Fibroblast of villous mesenchyme (primary cell): ENCODE data around the gene FOXN4. TPM values are rescaled to one million over a fixed set of nuclear protein-coding genes. Genes with fewer than 3 reads are reported as not detected.
A peak's percentile ranks its signal among the peaks of the same experiment; 100 is the strongest.

Experiments
- DNase-seq: peaks from one replicate; pipeline ENCODE4 v3.0.0-alpha.2; 2010; ENCODE audit warnings: low read depth
- H3K4me3 ChIP-seq: 2 replicates; pipeline ENCODE4 v1.5.1; 2011; ENCODE audit warnings: low read depth, mild to moderate bottlenecking, low read length
- CTCF ChIP-seq: IDR thresholded peaks from 2 replicates; pipeline ENCODE4 v1.5.1; 2012; ENCODE audit warnings: low read depth, mild to moderate bottlenecking, low read length; ENCODE audit not compliant: insufficient read depth
- total RNA-seq: library from RNA; depleted of rRNA; stranded (reverse); fragments of >200 nt; gene quantifications from 2 replicates; pipeline ENCODE4 v1.2.3, GENCODE V29; 2012

Gene FOXN4
- total RNA-seq, 1 donor = not detected

DNA sequence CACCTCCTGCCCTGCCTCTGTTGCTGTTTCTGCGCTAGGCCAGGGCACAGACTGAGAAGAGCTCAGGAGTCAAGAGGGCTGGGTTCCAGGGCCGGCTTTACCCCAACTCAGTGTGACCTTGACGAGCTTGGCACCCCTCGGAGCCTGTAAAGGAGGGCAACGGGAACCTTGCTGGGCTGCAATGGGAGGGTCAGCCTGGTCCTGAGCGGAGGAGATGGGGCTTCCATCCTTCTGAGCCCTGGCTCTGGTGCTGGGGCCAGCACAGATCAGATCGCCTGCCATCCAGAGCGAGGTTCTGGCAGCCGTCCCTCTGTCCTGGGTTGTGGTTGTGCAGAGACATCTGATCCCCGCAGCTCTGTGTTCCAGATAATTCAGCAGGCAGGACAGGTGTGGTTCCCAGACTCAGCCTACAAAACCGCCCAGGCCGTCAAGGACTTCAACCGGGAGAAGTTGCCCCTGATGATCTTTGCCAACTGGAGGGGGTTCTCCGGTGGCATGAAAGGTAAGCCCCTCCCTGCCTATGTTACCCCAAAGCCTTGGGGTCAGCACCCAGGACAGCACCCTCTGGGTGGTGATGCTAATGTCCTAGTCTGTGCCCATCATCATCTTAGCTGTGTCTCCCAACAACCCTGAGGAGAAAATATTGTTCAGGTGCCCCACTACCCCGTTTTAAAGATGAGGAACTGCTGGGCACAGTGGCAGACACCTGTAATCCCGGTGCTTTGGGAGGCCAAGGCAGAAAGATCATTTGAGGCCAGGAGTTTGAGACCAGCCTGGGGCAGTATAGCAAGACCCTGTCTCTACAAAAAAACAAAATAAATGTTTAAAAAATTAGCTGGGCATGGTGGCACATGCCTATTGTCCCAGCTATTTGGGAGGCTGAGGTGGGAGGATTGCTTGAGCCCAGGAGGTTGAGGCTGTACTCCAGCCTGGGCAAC, 50.2 kb downstream of the FOXN4 start:
- TF ChIP-seq CTCF = no peak
- no peak for DNase-seq
- no peak overlapping the region for H3K4me3 ChIP-seq

- no peak for TF ChIP-seq CTCF
- DNase-seq = no peak
- H3K4me3 ChIP-seq = no peak overlapping the region
Measured at GRCh38 chr12:109258201-109258600, 50.9 kb downstream of the FOXN4 start.

- TF ChIP-seq CTCF = no peak
- H3K4me3 ChIP-seq = no peak overlapping the region
- no peak for DNase-seq
Measured at GRCh38 chr12:109256011-109256410, 53.1 kb downstream of the FOXN4 start.

GRCh38 chr12:109255377-109255776, 53.7 kb downstream of the FOXN4 start:
- peak; percentile 16 for DNase-seq
- peak; percentile 38 for TF ChIP-seq CTCF
- H3K4me3 ChIP-seq = no peak overlapping the region

GRCh38 chr12:109253913-109254544, 55.1 kb downstream of the FOXN4 start:
- H3K4me3 ChIP-seq = no peak overlapping the region
- DNase-seq = no peak
- no peak for TF ChIP-seq CTCF

DNA sequence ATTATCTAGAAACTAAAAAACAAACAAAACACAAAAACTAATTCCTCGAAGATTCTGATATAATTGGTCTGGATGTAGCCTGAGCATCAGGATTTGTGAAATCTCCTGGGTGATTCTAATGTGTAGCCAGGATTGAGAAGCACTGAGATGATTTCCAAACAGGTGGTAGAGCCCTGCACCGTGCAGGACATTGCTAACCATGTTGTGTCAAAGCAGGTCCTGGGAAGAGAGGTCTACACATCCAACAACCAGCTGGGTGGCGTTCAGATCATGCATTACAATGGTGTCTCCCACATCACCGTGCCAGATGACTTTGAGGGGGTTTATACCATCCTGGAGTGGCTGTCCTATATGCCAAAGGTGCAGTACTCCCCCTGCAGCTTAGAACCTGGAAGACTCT, 56.3 kb downstream of the FOXN4 start:
- H3K4me3 ChIP-seq = no peak overlapping the region
- DNase-seq = no peak
- no peak for TF ChIP-seq CTCF

DNA sequence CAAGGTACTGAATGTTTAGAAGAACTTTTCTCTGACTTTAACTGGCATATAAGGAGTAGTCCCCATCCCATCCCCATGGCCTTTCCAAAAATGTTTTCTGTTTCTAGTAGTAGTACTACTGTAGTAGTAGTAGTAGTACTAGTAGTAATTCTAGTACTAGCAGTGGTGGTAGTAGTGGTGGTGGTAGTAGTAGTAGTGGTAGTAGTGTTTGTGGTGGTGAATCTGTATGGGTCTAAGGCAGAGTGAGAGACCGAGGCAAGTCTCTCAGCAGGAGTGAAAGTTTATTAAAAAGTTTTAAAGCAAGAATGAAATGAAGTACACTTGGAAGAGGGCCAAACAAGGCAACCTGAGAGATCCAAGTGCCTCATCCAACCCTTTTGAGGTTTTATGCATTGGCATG, 58.6 kb downstream of the FOXN4 start:
- H3K4me3 ChIP-seq = no peak overlapping the region
- DNase-seq = no peak
- no peak for TF ChIP-seq CTCF
